Measurements from ENCODE around the gene THSD4. TPM values are rescaled to one million over a fixed set of nuclear protein-coding genes. Genes with fewer than 3 reads are reported as not detected.

Gene THSD4
- total RNA-seq, 1 donor from 2014 or later: 66.8 TPM

- Histone ChIP-seq H3K27me3 (no peaks in the 10 kb centered on the region), H3K27ac (no peak overlapping the region), H3K9me3 (no peaks in the 10 kb centered on the region), H3K4me3 (no peak overlapping the region), H3K36me3 (peaks cover 0 to 29% of the 10 kb centered on the region in 2 donors), H3K4me1 (no peaks in the 10 kb centered on the region)
- DNase-seq (ENCODE audit: extremely low spot score in 2 of 2): no peak
- intact Hi-C loops (cut with DNase I): no loop called here
- no peak for TF ChIP-seq POLR2AphosphoS5 (IDR thresholded peaks at IDR 0.05; ENCODE audit: insufficient read depth in 1 of 2, low read depth in 1 of 2)
- TF ChIP-seq POLR2A (IDR thresholded peaks at IDR 0.05): no peak
- TF ChIP-seq CTCF (IDR thresholded peaks at IDR 0.05): no peak
Observed at GRCh38 chr15:71822890-71823630, 707.8 kb downstream of the THSD4 start.

DNA sequence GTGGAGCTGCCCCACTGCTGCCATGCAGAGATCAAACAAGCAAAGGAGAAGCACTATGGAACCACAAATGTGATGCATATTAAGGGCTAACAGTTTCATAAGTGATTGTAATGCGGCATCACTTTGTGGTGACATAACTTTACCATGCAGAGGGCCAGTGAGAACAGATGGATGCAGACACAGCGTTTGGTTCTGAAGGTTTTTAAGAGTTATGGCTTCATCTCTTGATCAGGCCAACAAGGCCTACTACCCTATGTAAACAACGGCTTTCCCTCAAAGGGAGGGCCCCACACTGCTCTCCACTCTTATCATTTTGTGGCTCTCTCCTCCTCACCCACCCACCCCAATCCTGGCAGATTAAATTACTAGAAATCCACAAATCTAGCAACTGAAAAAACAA is 708.5 kb downstream of the THSD4 start:
- Histone ChIP-seq H3K36me3 (peaks cover 0 to 32% of the 10 kb centered on the region in 2 donors), H3K27ac (no peak overlapping the region), H3K4me1 (no peaks in the 10 kb centered on the region), H3K9me3 (no peaks in the 10 kb centered on the region), H3K27me3 (no peaks in the 10 kb centered on the region), H3K4me3 (no peak overlapping the region)
- intact Hi-C loops (cut with DNase I): no loop called here
- DNase-seq (ENCODE audit: extremely low spot score in 2 of 2): no peak
- TF ChIP-seq CTCF (IDR thresholded peaks at IDR 0.05) (no peak), POLR2A (IDR thresholded peaks at IDR 0.05) (no peak), POLR2AphosphoS5 (IDR thresholded peaks at IDR 0.05; ENCODE audit: insufficient read depth in 1 of 2, low read depth in 1 of 2) (no peak)

DNA sequence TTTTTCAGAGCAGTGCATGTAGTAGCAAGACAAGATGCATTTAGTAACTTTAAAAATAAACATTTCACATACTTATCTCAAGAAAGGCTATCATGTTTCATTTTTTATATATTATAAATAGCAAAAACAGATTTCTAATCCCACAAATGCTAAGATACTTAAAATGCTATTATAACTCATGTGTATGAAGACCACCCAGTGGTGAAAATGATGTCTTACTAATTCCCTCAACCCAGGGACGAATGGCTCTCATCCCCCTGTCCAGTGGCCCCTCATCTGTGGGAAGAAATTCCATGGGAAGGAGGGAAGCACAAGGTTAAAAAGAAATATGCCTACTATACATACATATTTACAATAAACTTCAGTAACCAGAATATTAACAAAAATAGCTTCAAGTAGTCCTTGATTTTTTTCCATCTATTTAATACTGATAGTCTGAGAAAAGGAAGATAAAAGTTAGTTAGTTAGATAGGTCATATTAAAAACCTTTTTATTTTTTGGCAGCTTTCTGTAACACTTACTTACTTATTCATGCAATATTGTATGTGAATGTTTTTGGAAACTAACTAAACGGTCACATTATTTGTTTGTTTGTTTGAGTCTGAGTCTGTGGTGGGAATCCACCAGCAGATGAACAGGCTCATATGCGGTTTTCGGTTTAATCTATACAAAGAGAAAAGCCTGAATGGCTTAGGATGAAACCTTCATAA is 709.9 kb downstream of the THSD4 start:
- no peaks in the 10 kb centered on the region for H3K27me3 ChIP-seq
- no peak for DNase-seq (ENCODE audit: extremely low spot score in 2 of 2)
- TF ChIP-seq POLR2AphosphoS5 (IDR thresholded peaks at IDR 0.05; ENCODE audit: insufficient read depth in 1 of 2, low read depth in 1 of 2): no peak
- no peak for TF ChIP-seq POLR2A (IDR thresholded peaks at IDR 0.05)
- TF ChIP-seq CTCF (IDR thresholded peaks at IDR 0.05): no peak
- H3K4me1 ChIP-seq: no peaks in the 10 kb centered on the region
- no peak overlapping the region for H3K4me3 ChIP-seq
- no peak overlapping the region for H3K27ac ChIP-seq
- intact Hi-C loops (cut with DNase I): no loop called here
- peaks cover 0 to 46% of the 10 kb centered on the region in 2 donors for H3K36me3 ChIP-seq
- H3K9me3 ChIP-seq: no peaks in the 10 kb centered on the region

DNA sequence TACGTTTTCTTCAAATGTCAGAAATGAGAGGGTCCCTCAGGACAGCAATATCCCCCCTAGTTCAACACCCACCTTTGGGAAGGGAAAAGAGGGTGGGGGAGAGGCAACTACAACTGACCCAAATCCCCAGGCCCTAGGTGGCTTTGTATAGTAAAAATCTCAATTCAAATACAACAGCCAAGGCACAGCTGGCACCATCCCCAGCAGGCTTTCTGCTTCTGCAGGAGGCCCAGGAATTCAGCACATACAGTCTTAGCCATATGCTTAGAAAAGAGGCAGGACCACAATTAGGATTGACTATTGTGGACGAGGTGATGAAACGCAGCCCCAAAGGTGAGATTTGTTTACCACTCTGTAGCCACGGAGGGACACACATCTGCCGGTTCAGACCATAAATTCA is 710.9 kb downstream of the THSD4 start:
- Histone ChIP-seq H3K4me3 (no peak overlapping the region), H3K27ac (no peak overlapping the region), H3K27me3 (no peaks in the 10 kb centered on the region), H3K9me3 (no peaks in the 10 kb centered on the region), H3K4me1 (no peaks in the 10 kb centered on the region), H3K36me3 (peaks cover 0 to 50% of the 10 kb centered on the region in 2 donors)
- DNase-seq (ENCODE audit: extremely low spot score in 2 of 2): no peak
- intact Hi-C loops (cut with DNase I): no loop called here
- TF ChIP-seq CTCF (IDR thresholded peaks at IDR 0.05): no peak
- TF ChIP-seq POLR2A (IDR thresholded peaks at IDR 0.05): no peak
- TF ChIP-seq POLR2AphosphoS5 (IDR thresholded peaks at IDR 0.05; ENCODE audit: insufficient read depth in 1 of 2, low read depth in 1 of 2): no peak

DNA sequence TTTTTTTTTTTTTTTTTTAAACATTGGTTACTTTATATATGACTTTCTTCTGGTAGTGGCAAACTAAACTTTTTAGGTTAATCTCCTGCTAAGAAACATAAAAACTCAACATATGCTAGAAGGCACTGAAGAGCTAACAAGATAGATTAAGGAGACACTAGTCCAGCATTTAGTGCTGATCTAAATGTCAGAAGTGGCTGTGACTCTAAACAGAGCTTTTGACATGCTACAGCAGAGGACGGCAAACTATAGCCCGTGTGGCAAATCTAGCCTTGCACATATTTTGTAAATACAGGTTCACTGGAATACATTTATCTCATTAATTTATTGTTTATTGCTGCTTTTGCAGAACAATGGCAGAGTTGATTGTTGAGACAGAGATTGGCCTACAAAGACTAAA is 715.7 kb downstream of the THSD4 start:
- no peak for DNase-seq (ENCODE audit: extremely low spot score in 2 of 2)
- Histone ChIP-seq H3K9me3 (no peaks in the 10 kb centered on the region), H3K4me3 (no peak overlapping the region), H3K27me3 (no peaks in the 10 kb centered on the region), H3K27ac (no peak overlapping the region), H3K36me3 (peaks cover 0 to 41% of the 10 kb centered on the region in 2 donors), H3K4me1 (no peaks in the 10 kb centered on the region)
- intact Hi-C loops (cut with DNase I): no loop called here
- TF ChIP-seq POLR2AphosphoS5 (IDR thresholded peaks at IDR 0.05; ENCODE audit: insufficient read depth in 1 of 2, low read depth in 1 of 2) (no peak), CTCF (IDR thresholded peaks at IDR 0.05) (no peak), POLR2A (IDR thresholded peaks at IDR 0.05) (no peak)
